ENCODE measurements around the gene SLC22A23.

Gene SLC22A23

GRCh38 chr6:3431994-3432393, 24.9 kb downstream of the SLC22A23 start:
- Histone ChIP-seq H3K9me3 (ENCODE audit: insufficient read depth, low read length) (no peaks in the 10 kb centered on the region), H3K4me1 (ENCODE audit: insufficient read depth, insufficient read length) (no peaks in the 10 kb centered on the region), H3K4me3 (ENCODE audit: insufficient read length, low read depth) (no peak overlapping the region), H3K36me3 (ENCODE audit: insufficient read depth, insufficient read length, low read length) (peaks cover 2% of the 10 kb centered on the region), H3K9ac (ENCODE audit: insufficient read length, low read depth) (no peak overlapping the region), H3K27me3 (ENCODE audit: insufficient read depth, insufficient read length) (no peaks in the 10 kb centered on the region)
- DNase-seq (ENCODE audit: low read depth, low spot score) = no peak
- TF ChIP-seq YY1 (IDR thresholded peaks at IDR 0.05; ENCODE audit: insufficient read depth, insufficient read length) = no peak
- TF ChIP-seq ZNF274 (IDR thresholded peaks at IDR 0.05; ENCODE audit: low read depth, low read length) = no peak
- TF ChIP-seq SUZ12 (IDR thresholded peaks at IDR 0.05; ENCODE audit: extremely low read depth, insufficient read depth, insufficient read length) = no peak

GRCh38 chr6:3429211-3429610, 27.6 kb downstream of the SLC22A23 start:
- Histone ChIP-seq H3K4me3 (ENCODE audit: insufficient read length, low read depth) (no peak overlapping the region), H3K27me3 (ENCODE audit: insufficient read depth, insufficient read length) (no peaks in the 10 kb centered on the region), H3K9ac (ENCODE audit: insufficient read length, low read depth) (no peak overlapping the region), H3K4me1 (ENCODE audit: insufficient read depth, insufficient read length) (peaks cover under 1% of the 10 kb centered on the region), H3K36me3 (ENCODE audit: insufficient read depth, insufficient read length, low read length) (peaks cover 2% of the 10 kb centered on the region), H3K9me3 (ENCODE audit: insufficient read depth, low read length) (no peaks in the 10 kb centered on the region)
- TF ChIP-seq YY1 (IDR thresholded peaks at IDR 0.05; ENCODE audit: insufficient read depth, insufficient read length) = no peak
- no peak for TF ChIP-seq SUZ12 (IDR thresholded peaks at IDR 0.05; ENCODE audit: extremely low read depth, insufficient read depth, insufficient read length)
- no peak for TF ChIP-seq ZNF274 (IDR thresholded peaks at IDR 0.05; ENCODE audit: low read depth, low read length)
- DNase-seq (ENCODE audit: low read depth, low spot score) = no peak

- Histone ChIP-seq H3K27me3 (ENCODE audit: insufficient read depth, insufficient read length) (no peaks in the 10 kb centered on the region), H3K4me3 (ENCODE audit: insufficient read length, low read depth) (no peak overlapping the region), H3K9ac (ENCODE audit: insufficient read length, low read depth) (no peak overlapping the region), H3K36me3 (ENCODE audit: insufficient read depth, insufficient read length, low read length) (peaks cover 2% of the 10 kb centered on the region), H3K9me3 (ENCODE audit: insufficient read depth, low read length) (no peaks in the 10 kb centered on the region), H3K4me1 (ENCODE audit: insufficient read depth, insufficient read length) (peaks cover 4% of the 10 kb centered on the region)
- DNase-seq (ENCODE audit: low read depth, low spot score) = no peak
- TF ChIP-seq YY1 (IDR thresholded peaks at IDR 0.05; ENCODE audit: insufficient read depth, insufficient read length) = no peak
These were observed 28.1 kb downstream of the SLC22A23 start for GRCh38 chr6:3428700-3429099.

- H3K36me3 ChIP-seq (ENCODE audit: insufficient read depth, insufficient read length, low read length) = peaks cover 2% of the 10 kb centered on the region
- H3K27me3 ChIP-seq (ENCODE audit: insufficient read depth, insufficient read length) = no peaks in the 10 kb centered on the region
- no peak overlapping the region for H3K4me3 ChIP-seq (ENCODE audit: insufficient read length, low read depth)
- no peak for TF ChIP-seq ZNF274 (IDR thresholded peaks at IDR 0.05; ENCODE audit: low read depth, low read length)
- TF ChIP-seq YY1 (IDR thresholded peaks at IDR 0.05; ENCODE audit: insufficient read depth, insufficient read length) = no peak
- no peaks in the 10 kb centered on the region for H3K9me3 ChIP-seq (ENCODE audit: insufficient read depth, low read length)
- DNase-seq (ENCODE audit: low read depth, low spot score) = no peak
- peaks cover 4% of the 10 kb centered on the region for H3K4me1 ChIP-seq (ENCODE audit: insufficient read depth, insufficient read length)
- H3K9ac ChIP-seq (ENCODE audit: insufficient read length, low read depth) = no peak overlapping the region
These were observed 28.6 kb downstream of the SLC22A23 start for GRCh38 chr6:3428247-3428646.

- TF ChIP-seq YY1 (IDR thresholded peaks at IDR 0.05; ENCODE audit: insufficient read depth, insufficient read length) = no peak
- TF ChIP-seq SUZ12 (IDR thresholded peaks at IDR 0.05; ENCODE audit: extremely low read depth, insufficient read depth, insufficient read length) = no peak
- TF ChIP-seq ZNF274 (IDR thresholded peaks at IDR 0.05; ENCODE audit: low read depth, low read length) = no peak
- peaks cover 2% of the 10 kb centered on the region for H3K36me3 ChIP-seq (ENCODE audit: insufficient read depth, insufficient read length, low read length)
- H3K27me3 ChIP-seq (ENCODE audit: insufficient read depth, insufficient read length) = no peaks in the 10 kb centered on the region
- DNase-seq (ENCODE audit: low read depth, low spot score) = no peak
- no peak overlapping the region for H3K9ac ChIP-seq (ENCODE audit: insufficient read length, low read depth)
- peaks cover 4% of the 10 kb centered on the region for H3K4me1 ChIP-seq (ENCODE audit: insufficient read depth, insufficient read length)
- H3K4me3 ChIP-seq (ENCODE audit: insufficient read length, low read depth) = no peak overlapping the region
- no peaks in the 10 kb centered on the region for H3K9me3 ChIP-seq (ENCODE audit: insufficient read depth, low read length)
These were observed 29.2 kb downstream of the SLC22A23 start for GRCh38 chr6:3427687-3428085.

- no peak overlapping the region for H3K4me3 ChIP-seq (ENCODE audit: insufficient read length, low read depth)
- no peak overlapping the region for H3K9ac ChIP-seq (ENCODE audit: insufficient read length, low read depth)
- peaks cover 2% of the 10 kb centered on the region for H3K36me3 ChIP-seq (ENCODE audit: insufficient read depth, insufficient read length, low read length)
- no peaks in the 10 kb centered on the region for H3K9me3 ChIP-seq (ENCODE audit: insufficient read depth, low read length)
- TF ChIP-seq ZNF274 (IDR thresholded peaks at IDR 0.05; ENCODE audit: low read depth, low read length) (no peak), SUZ12 (IDR thresholded peaks at IDR 0.05; ENCODE audit: extremely low read depth, insufficient read depth, insufficient read length) (no peak), YY1 (IDR thresholded peaks at IDR 0.05; ENCODE audit: insufficient read depth, insufficient read length) (no peak)
- H3K27me3 ChIP-seq (ENCODE audit: insufficient read depth, insufficient read length) = no peaks in the 10 kb centered on the region
- H3K4me1 ChIP-seq (ENCODE audit: insufficient read depth, insufficient read length) = peaks cover 4% of the 10 kb centered on the region
- DNase-seq (ENCODE audit: low read depth, low spot score) = no peak
These were observed 29.7 kb downstream of the SLC22A23 start for GRCh38 chr6:3426927-3427686.

GRCh38 chr6:3426091-3426926, 30.5 kb downstream of the SLC22A23 start:
- Histone ChIP-seq H3K4me1 (ENCODE audit: insufficient read depth, insufficient read length) (peaks cover 4% of the 10 kb centered on the region), H3K9ac (ENCODE audit: insufficient read length, low read depth) (no peak overlapping the region), H3K9me3 (ENCODE audit: insufficient read depth, low read length) (no peaks in the 10 kb centered on the region), H3K27me3 (ENCODE audit: insufficient read depth, insufficient read length) (no peaks in the 10 kb centered on the region), H3K4me3 (ENCODE audit: insufficient read length, low read depth) (no peak overlapping the region), H3K36me3 (ENCODE audit: insufficient read depth, insufficient read length, low read length) (peaks cover 2% of the 10 kb centered on the region)
- TF ChIP-seq ZNF274 (IDR thresholded peaks at IDR 0.05; ENCODE audit: low read depth, low read length) = no peak
- no peak for TF ChIP-seq YY1 (IDR thresholded peaks at IDR 0.05; ENCODE audit: insufficient read depth, insufficient read length)
- no peak for TF ChIP-seq SUZ12 (IDR thresholded peaks at IDR 0.05; ENCODE audit: extremely low read depth, insufficient read depth, insufficient read length)
- no peak for DNase-seq (ENCODE audit: low read depth, low spot score)
